GM13977 (cell line): ENCODE measurements around the gene MKNK2.

ENCODE experiments used
- DNase-seq: peaks from one replicate; pipeline ENCODE4 v3.0.0; 2012; ENCODE audit warnings: low spot score
- CTCF ChIP-seq: IDR thresholded peaks from 2 replicates; pipeline ENCODE4 v1.5.1; 2012; ENCODE audit warnings: mild to moderate bottlenecking, control low read depth; ENCODE audit not compliant: insufficient read depth; ENCODE audit errors: extremely low read depth, missing control alignments
- in situ Hi-C: fragments of 300-500 bp; cut with MboI; formaldehyde crosslinking; loops from one replicate; pipeline ENCODE4 v1.12.0; 2022; ENCODE audit warnings: low sequenced_read_pairs, low pct_unique_long_range_greater_than_20kb, mixed read lengths, inconsistent platforms; ENCODE audit not compliant: unreplicated experiment

MKNK2 gene

GRCh38 chr19:2047076-2047448, 4.0 kb downstream of the MKNK2 start:
- peak; percentile 42 for TF ChIP-seq CTCF
- in situ Hi-C loops: no loop called here
- DNase-seq: no peak

- DNase-seq: no peak
Observed at GRCh38 chr19:2046046-2046907, 4.8 kb downstream of the MKNK2 start.

GRCh38 chr19:2045501-2046045, 5.5 kb downstream of the MKNK2 start:
- DNase-seq: no peak

More at GRCh38 chr19:2046046-2046907, 4.8 kb downstream of the MKNK2 start:
- TF ChIP-seq CTCF: no peak
- in situ Hi-C loops: no loop called here

GRCh38 chr19:2044709-2045500, 6.1 kb downstream of the MKNK2 start:
- TF ChIP-seq CTCF: no peak
- no peak for DNase-seq
- in situ Hi-C loops: no loop called here

More at GRCh38 chr19:2045501-2046045, 5.5 kb downstream of the MKNK2 start:
- TF ChIP-seq CTCF: no peak
- in situ Hi-C loops: no loop called here

- in situ Hi-C loops: no loop called here
- no peak for TF ChIP-seq CTCF
- no peak for DNase-seq
Observed at GRCh38 chr19:2043961-2044708, 6.9 kb downstream of the MKNK2 start.

- in situ Hi-C loops: no loop called here
- DNase-seq: no peak
- TF ChIP-seq CTCF: no peak
Observed at GRCh38 chr19:2043251-2043641, 7.8 kb downstream of the MKNK2 start.
